GM12892 (cell line): ENCODE results near the gene NDOR1.

Experiments
- POLR2A ChIP-seq: IDR thresholded peaks from 2 replicates; pipeline ENCODE4 v1.6.1; 2011; ENCODE audit warnings: low read depth, low read length, control low read depth
- POLR2AphosphoS5 ChIP-seq: IDR thresholded peaks from 2 replicates; pipeline ENCODE4 v1.6.1; 2011; ENCODE audit warnings: low read depth, low read length, control low read depth
- TAF1 ChIP-seq: IDR thresholded peaks from 2 replicates; pipeline ENCODE4 v1.6.1; 2011; ENCODE audit warnings: low read depth, mild to moderate bottlenecking, control low read depth, low read length, borderline replicate concordance

DNA sequence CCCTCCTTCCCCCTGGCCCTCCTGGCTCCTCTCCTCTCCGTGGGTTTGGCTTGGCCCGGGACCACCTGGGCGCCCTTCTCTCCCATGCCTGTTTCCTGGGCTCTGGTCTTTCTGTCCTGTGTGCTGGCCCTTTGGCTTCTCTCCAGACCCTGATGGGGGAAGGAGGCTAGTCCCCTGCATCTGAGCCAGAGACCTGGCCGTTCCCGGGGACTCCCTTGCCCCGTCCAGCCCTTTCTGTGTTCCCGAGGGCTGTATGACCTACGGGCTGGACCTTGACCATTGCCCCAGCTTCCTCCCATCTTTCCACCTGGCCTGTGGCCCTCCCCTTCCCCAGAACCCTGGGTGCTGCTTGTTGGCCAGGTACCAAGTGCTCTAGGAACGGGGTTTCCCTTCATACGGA, 58.0 kb downstream of the NDOR1 start:
- no peak for TF ChIP-seq POLR2A
- no peak for TF ChIP-seq TAF1
- TF ChIP-seq POLR2AphosphoS5 = no peak
